NCI-H510A (cell line): ENCODE measurements around the gene PLVAP.

ENCODE experiments used
- DNase-seq: peaks from one replicate; lab custom pipeline; 2025; lab: John Stamatoyannopoulos, UW

The PLVAP gene

GRCh38 chr19:17333611-17334413 is 43.3 kb downstream of the PLVAP start:
- no peak for DNase-seq

GRCh38 chr19:17332677-17333581 is 44.2 kb downstream of the PLVAP start:
- no peak for DNase-seq

- DNase-seq: no peak
Measured at GRCh38 chr19:17332360-17332676, 44.8 kb downstream of the PLVAP start.

GRCh38 chr19:17331045-17331558 is 46.0 kb downstream of the PLVAP start:
- no peak for DNase-seq

- DNase-seq: no peak
Measured at GRCh38 chr19:17330262-17331044, 46.7 kb downstream of the PLVAP start.

GRCh38 chr19:17329366-17330261 is 47.5 kb downstream of the PLVAP start:
- no peak for DNase-seq

GRCh38 chr19:17328517-17329365 is 48.4 kb downstream of the PLVAP start:
- no peak for DNase-seq

GRCh38 chr19:17327654-17328516 is 49.3 kb downstream of the PLVAP start:
- no peak for DNase-seq

GRCh38 chr19:17327068-17327653 is 50.0 kb downstream of the PLVAP start:
- no peak for DNase-seq

- DNase-seq: no peak
Measured at GRCh38 chr19:17326595-17326966, 50.6 kb downstream of the PLVAP start.

- DNase-seq: no peak
Measured at GRCh38 chr19:17325881-17326594, 51.1 kb downstream of the PLVAP start.

GRCh38 chr19:17325133-17325532 is 52.0 kb downstream of the PLVAP start:
- DNase-seq: no peak

- DNase-seq: no peak
Measured at GRCh38 chr19:17324357-17325114, 52.6 kb downstream of the PLVAP start.

- no peak for DNase-seq
Measured at GRCh38 chr19:17323964-17324332, 53.2 kb downstream of the PLVAP start.

- no peak for DNase-seq
Measured at GRCh38 chr19:17323300-17323963, 53.7 kb downstream of the PLVAP start.

- DNase-seq: no peak
Measured at GRCh38 chr19:17322854-17323253, 54.3 kb downstream of the PLVAP start.
